ENCODE measurements around the gene DHCR7.
A peak's percentile ranks its signal among the peaks of the same experiment; 100 is the strongest.

DHCR7 gene, protein sequence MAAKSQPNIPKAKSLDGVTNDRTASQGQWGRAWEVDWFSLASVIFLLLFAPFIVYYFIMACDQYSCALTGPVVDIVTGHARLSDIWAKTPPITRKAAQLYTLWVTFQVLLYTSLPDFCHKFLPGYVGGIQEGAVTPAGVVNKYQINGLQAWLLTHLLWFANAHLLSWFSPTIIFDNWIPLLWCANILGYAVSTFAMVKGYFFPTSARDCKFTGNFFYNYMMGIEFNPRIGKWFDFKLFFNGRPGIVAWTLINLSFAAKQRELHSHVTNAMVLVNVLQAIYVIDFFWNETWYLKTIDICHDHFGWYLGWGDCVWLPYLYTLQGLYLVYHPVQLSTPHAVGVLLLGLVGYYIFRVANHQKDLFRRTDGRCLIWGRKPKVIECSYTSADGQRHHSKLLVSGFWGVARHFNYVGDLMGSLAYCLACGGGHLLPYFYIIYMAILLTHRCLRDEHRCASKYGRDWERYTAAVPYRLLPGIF

DNA sequence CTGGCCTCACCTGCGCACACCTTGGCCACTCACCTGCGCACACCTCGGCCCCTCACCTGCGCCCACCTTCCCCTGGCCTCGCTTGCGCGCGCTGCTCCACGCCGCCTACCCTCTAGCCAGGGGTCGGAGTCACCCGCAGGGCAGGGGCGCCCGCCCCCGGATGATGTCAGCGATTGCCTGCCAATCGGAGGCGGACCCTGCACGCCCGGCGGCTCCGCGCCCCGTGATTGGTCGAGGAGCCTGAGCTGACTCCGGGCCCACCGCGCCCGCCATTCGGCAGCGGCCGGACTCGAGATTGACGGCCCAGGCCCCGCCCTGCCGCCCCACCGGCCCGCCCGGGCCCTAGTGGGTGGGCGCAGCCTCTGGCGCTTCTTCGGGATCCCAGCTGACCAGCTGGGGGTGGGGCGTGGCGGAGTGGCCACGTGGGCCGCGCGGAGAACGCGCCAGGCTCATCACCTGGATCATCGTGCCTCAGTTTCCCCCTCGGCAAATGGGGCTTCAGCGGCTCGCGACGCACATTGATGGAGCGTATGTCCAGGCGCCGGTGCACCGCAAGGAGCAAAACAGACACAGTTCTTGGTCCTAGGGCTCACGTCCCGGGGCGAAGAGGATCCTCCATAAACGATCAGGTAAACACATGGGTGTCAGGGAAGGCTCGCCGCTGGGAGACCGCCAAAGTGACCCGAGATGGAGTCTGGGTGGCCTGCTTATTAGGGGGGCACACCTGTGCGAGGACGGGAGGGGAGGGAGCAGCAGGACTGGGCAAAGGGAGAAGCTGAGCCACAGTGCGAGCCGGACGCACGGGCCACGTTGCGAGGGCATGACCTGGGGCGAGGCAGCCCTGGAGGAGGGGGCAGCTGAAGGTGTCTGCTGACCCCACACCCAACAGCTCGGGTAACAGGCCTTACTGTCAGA is at the start of gene DHCR7:
DHCR7 (minus strand) TSS at position 137 of the 915 bp plus-strand sequence. CDS start 3,441 bp downstream, outside the sequence.
- DNase-seq (ENCODE audit: low read depth, low spot score) = peak; percentile 84

DNA sequence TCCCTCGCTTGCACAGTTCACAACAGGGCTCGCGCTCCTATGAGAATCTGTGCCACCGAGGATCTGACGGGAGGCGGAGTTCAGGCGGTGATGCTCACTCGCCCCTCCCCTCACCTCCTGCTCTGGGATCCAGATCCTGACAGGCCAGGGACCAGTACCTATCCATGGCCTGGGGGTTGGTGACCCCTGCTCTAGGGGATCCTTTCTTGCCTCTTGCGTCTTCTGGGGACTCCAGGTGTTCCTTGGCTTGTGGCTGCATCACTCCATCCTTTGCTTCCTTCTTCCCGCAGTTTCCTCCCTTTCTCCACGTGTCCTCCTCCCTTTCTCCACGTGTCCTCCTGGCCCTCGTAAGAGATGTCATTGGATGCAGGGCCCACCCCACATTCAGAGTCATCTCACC is 48.2 kb upstream of the DHCR7 start:
- DNase-seq (ENCODE audit: low read depth, low spot score) = no peak

DNA sequence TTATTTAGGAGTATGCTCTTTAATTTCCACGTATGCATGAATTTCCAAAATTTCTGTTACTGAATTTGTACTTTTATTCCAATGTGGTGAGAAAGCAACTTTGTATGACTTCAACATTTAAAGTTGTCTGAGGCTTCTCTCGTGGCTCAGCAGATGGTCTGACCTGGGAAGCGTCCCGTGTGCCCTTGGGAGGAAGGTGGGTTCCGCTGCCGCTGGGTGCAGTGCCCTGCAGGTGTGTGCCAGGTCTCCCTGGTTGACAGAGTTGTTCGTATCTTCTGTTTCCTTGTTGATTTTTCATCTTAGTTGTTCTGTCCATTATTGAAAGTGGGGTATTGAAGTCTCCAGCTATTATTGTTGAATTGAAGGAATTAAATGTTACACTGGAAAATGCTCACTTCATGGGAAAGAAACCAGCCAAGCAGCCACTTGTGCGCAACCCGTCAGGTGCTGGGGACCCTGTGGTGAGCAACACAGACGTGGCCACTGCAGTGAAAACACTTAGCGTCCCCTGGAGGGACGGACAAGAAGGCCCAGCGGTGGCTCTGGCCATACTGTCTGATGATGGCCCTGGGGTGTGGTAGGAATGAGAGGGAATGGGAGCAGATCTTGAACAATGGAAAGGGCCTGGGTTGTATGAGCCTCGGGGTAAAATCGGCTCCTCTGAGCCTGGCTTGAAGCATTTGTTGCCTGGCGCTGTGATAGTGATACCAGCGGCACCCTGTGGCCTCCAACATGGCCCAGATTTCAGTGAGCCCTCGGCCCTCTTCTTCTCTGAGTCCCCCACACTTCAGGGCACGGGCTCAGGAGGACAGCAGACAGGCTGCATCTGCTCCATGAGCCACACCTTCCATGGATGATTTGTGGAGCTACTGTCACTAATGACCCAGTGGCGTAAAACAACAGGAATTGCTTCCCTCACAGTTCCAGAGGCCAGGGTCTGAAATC is 47.4 kb upstream of the DHCR7 start:
- no peak for DNase-seq (ENCODE audit: low read depth, low spot score)

DNA sequence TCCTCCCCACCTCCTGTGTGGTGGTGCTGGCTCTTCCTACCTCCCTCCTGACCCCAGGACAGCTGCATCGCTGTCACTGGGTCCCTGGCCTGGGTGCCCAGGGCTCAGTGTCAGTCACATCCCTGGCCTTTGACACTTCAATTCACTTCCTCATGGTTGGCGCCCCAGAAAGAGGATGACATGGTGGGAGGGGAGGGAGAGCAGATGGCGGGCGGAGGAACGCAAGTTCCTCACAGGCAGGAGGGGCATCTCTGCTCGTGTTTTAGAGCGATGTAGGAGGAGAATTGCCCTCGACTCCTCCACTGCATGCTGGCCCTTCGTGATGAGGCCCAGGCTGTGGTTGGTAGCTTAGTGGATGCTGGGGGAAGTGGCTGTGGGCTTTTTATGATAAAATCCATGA is 43.7 kb upstream of the DHCR7 start:
- no peak for DNase-seq (ENCODE audit: low read depth, low spot score)

DNA sequence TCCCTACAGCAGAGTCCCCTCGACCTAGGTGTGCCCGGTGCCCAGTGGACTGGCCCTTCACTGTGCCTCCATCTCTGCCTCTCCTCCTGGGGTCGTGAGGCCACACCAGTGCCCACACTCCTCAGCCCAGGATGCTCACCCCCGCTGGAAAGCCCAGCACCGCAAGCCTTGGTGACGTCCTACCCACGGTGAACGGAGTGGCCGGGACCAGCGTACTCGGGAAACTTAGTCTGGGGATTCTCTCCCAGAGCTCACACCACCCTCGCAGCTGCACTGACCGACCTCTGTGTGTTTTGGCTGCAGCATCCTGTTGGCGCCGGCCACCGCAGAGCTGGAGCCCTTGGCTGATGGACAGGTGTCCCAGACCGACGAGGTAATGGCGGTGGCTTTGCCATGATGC is 43.3 kb upstream of the DHCR7 start:
- no peak for DNase-seq (ENCODE audit: low read depth, low spot score)

DNA sequence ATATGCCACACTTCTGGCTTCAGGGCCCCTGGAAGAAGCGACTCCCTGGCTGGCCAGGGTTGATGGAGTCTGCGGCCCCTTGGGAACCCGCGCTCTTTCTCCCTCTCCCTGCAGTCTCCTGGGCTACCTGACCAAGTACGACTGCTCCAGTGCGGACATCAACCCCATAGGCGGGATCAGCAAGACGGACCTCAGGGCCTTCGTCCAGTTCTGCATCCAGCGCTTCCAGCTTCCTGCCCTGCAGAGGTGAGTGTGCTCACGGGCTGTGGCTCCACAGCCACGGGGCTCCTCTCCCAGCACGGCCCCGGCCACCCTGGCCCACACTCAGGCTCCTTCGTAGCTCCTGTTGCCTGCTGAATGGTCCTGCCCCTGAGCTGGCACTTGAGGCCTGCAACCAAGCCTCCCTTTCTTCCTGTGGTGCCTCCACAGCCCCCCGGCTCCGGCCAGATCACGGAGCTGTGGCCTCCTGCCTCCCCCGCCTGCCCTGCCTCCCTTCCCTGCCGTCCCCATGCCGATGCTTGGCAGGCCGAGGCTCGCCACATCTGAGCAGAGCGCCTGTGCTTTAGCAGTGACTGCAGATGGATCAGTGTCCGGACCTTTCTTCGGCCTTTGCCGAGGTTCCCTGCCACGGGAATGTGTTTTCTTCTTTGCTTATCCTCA is 42.7 kb upstream of the DHCR7 start:
- DNase-seq (ENCODE audit: low read depth, low spot score) = no peak

DNA sequence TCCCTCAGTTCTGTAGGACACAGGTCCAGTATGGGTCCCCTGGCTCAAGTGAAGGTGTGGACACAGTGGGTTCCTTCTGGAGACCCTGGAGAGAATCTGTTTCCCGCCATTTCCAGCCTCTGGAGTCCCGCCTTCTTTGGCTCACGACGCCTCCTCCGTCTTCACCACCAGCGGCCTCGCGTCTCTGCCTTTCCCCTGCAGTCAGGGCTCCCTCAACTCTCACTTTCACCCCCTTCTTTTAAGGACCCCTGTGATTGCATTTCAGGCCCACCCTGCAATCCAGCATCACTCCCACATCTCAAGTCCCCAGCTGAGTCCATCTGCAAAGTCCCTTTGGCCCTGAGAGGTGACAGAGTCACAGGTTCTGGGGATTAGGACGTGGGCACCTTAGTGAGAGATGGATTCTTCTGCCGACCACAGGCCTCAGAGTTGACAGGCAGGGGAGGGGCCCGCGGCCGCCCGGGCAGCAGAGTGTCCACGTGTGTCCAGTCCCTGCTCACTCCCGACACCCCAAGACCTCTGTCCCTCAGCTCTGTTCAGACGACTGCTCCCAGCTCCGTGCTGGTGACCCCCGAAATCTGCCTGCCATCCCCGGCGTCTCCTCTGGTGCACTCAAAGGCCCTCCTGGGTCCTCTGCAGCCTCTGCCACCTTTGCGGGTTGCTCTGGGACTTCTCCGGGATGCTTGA is 42.0 kb upstream of the DHCR7 start:
- no peak for DNase-seq (ENCODE audit: low read depth, low spot score)

DNA sequence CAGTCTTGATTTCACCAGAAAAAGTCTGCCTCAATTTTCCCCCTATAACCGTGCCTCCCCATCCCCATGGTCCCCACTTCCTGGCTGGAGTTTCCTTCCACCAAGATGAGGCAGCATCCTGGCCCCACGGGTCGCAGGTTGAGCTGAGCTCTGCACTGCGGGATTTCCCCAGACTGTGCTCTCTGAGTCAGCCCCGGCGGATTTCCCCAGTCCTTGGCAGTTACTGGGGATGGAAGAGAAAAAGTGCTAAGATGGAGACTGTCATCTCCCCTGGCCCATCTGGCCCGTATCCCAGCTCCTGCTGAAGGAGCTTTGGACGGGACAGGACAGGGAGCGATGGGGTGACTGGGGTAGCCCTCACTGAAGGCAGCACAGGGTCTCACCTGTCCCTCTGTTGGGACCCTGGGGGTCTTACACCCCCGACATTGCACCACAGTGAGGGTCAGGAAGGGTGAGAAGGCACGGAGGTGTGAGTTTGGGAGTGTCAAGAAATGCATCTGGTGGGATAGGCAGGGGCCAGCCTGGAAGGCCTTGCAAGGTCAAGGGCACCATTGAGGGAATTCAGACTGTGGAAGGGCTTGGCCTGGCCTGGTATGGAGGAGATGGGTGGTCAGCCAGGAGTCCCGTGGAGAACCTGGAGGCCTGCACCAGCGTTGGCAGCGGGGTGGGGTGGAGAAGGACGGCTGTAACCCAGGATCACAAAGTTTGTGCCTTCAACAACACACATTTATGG is 41.3 kb upstream of the DHCR7 start:
- no peak for DNase-seq (ENCODE audit: low read depth, low spot score)

DNA sequence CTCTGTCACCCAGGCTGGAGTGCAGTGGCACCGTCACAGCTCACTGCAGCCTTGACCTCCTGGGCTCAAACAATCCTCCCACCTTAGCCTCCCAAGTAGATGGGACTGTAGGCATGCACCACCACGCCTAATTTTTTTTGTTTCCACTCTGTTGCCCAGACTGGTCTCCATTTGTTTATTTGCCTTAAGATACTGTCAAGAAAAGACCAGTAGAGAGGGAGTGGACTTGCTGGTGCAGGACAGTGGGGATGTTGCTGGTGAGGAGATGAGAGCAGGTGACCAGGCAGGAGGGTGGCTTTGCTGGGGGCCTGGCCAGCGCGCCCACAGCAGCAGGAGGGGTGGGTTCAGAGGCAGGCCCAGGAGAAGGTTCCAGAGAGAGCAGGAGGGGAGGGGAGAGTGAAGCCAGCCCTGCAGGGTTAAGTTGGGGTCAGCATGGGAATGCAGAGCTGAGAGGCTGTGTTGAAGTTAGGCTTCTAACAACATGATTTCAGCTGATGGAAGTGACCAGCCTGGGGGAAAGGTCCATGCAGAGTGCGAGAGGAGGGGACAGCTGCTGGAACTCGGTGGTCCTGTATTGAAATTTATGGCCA is 40.6 kb upstream of the DHCR7 start:
- no peak for DNase-seq (ENCODE audit: low read depth, low spot score)

DNA sequence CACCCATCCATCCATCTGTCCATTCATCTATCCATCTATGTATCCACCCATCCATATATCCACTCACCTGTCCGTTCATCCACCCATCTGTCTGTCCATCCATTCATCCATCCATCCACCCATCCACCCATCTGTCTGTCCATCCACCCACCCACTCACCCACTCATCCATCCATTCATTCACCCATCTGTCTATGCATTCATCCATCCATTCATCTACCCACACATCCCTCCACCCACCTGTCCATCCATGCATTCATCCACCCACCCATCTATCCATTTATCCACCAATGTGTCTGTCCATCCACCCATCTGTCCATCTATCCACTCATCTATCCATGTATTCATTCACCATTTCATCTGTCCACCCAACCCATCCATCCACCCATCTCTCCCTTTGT is 38.1 kb upstream of the DHCR7 start:
- no peak for DNase-seq (ENCODE audit: low read depth, low spot score)

DNA sequence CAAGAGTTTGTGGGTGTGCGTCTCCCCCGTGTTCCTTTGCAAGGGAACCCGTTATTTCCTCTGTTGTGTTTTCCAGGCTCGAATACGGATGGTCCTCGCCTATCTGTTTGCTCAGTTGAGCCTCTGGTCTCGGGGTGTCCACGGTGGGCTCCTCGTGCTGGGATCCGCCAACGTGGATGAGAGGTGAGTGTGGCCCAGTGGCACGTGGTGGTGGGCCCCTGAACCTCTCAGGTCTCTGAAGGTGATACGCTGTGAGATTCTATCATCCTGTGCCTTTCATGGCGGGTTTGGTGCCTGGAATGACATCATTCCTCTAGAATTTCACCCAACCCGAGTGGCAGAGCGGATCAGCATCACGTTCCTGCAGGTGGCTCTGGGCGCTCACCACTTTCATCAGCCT is 37.3 kb upstream of the DHCR7 start:
- DNase-seq (ENCODE audit: low read depth, low spot score) = no peak

DNA sequence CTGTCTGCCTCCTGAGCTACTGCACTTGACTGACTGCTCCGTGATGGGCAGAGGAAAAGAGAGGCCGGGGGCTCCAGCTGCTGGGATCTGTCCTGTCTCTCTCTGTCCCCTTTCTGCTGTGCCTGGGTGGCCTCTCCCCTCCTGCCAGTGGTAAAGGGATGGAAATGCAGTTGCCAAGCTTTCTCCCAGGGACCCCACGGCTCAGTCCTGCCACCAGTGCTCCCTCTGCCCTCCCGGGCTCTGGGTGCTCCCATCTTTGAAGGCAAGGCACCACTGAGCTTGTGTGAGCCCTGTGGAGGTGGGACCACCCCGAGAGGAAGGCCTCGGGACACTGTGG is 36.8 kb upstream of the DHCR7 start:
- DNase-seq (ENCODE audit: low read depth, low spot score) = no peak

DNA sequence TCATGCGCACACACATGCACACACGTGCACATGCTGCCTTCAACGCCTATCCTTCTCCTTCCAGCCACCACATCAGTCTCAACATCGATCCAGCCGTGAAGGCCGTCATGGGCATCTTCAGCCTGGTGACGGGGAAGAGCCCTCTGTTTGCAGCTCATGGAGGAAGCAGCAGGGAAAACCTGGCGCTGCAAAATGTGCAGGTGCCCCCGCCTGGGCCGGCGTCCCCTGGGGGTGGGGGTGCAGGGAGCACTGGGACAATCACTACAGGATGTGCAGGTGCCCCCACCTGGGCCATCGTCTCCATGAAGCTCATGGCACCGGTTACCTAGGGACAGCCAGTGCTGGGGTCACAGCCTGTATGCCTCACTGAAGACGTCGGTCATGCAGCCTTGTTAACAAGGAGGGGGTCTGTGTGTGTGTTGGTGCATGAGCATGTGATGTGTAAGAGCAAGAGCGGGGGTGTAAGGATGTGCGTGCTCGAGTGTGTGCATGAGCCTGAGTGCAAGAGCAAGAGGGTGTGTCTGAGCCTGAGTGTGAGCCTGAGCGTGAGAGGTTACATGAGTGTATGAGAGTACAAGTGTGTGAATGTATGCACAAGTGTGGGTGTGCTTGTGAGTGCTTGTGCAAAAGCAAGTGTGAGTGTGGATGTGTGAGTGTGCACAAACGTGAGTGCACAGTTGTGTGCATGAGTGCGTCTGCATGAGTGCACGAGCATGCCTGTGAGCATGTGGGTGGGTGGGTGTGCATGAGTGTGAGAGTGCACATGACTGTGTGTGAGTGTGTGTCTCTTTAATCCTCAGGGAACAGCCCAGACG is 36.3 kb upstream of the DHCR7 start:
- DNase-seq (ENCODE audit: low read depth, low spot score) = no peak

DNA sequence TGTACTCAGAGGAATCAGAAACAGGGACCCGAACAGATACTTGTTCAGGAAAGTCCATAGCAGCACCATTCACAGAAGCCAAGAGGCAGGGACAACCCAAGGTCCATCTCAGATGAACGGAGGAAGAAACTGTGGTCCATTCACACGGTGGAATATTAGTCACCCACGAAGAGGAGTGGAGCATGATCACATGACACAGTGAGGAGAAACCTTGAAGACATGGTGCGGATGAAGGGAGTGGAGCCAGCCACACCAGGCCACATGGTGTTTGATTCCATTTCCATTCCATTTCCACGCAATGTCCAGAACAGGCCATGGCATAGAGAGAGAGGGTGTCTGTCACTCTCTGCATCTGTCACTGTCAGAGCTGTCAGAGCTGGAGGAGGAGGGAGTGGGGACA is 35.5 kb upstream of the DHCR7 start:
- no peak for DNase-seq (ENCODE audit: low read depth, low spot score)

DNA sequence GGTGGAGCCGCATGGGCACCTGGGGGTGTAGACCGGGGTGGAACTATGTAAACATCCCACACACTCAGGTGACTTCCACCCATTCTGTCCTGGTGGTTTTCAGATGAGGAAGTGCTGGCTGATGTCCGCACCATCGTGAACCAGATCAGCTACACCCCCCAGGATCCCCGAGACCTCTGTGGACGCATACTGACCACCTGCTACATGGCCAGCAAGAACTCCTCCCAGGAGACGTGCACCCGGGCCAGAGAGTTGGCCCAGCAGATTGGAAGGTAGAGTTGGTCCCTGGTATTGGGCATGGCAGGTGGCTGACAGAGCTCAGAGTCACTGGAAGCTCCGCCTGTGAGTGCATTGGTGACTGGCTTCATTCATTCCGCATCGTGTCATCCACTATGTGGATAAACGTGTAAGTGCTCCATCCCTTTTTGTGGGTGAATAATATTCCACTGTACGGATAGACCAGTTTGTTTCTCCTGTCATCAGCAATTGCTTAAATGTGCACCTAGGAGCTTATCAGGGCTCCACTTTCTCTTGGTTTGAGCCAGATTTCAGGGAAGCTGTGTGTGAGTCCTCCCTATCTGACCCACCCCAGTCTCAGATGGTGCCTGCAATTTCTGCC is 34.7 kb upstream of the DHCR7 start:
- no peak for DNase-seq (ENCODE audit: low read depth, low spot score)

DNA sequence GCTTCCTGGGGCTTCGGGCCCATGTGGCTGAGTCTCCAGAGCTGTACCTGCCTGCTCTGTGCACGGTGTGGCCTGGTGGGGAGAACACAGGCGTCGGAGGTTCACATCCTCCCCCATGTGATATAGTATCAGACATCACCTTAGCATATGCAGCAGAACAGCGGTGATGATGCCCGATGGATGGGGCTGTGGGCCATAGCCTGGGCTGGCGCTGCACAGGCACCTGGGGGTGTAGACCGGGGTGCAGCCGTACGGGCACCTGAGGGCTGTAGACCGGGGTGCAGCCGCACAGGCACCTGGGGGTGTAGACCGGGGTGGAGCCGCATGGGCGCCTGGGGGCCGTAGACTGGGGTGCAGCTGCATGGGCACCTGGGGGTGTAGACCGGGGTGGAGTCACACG is 34.0 kb upstream of the DHCR7 start:
- DNase-seq (ENCODE audit: low read depth, low spot score) = no peak

DNA sequence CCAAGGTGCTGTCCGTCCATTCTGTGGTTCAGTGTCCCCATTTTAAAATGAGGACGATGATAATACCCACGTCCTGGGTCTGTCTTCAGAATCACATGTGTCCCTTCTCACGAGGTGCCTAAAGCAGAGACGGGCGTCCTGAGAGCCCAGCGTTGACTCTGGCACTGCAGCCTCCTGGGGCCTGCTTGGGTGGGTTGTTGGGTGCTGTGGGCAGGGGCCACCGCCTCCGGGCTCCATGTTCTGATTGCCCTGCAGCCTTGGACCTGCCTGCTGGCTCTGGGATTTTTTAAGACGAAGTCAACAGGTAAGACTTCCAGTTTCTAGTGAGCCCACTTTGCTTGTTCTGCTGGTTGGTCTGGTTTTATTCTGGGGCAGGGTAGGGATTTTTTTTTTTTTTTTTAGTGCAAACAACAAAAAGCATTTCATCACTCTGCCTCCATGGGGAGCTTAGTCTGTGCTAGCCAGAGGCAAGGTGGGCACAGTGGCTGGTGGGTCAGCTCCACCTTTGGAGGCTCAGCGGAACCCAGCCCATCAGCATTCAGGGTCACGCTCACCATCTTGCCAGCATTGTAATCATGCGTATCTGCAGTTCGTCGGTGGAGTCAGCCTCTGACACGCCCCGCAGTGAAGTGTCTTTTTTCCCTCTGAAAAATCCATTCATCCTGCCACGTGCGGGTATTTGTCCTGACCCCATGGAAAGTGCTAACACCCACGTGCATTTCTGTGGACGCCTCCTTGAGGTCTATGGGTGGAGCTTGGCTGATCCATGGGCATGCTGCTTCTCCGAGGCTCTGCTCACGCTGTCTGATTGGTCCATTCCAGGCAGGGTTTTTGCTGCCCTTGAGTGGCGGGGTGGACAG is 33.1 kb upstream of the DHCR7 start:
- DNase-seq (ENCODE audit: low read depth, low spot score) = no peak

All from brain pericyte (primary cell).